Activated CD8-positive, alpha-beta T cell treated with anti-CD3 and anti-CD28 coated beads, Interleukin-2, amount 10 ng/mL, durations not matched to agents 7 days and 5 days (primary cell): ENCODE results near the gene TNS4. TPM values are rescaled to one million over a fixed set of nuclear protein-coding genes. Genes with fewer than 3 reads are reported as not detected.
A peak's percentile ranks its signal among the peaks of the same experiment; 100 is the strongest.

Source experiments
- ATAC-seq: fragments of 150-1000 bp; cut with Tn5 transposase; one replicate; pipeline ENCODE4 v1.10.0; 2021; ENCODE audit warnings: moderate library complexity
- CTCF ChIA-PET: fragments of 350-600 bp; sonication (Branson Sonifier 250); formaldehyde crosslinking; loops from one replicate; lab custom pipeline; 2021; ENCODE audit warnings: antibody characterized with exemption; lab: Charles Lee
- POLR2A ChIA-PET: fragments of 350-600 bp; sonication (Branson Sonifier 250); formaldehyde crosslinking; loops from one replicate; lab custom pipeline; 2021; ENCODE audit warnings: antibody characterized with exemption; lab: Charles Lee
- DNase-seq: peaks from one replicate; pipeline ENCODE4 v3.0.0-alpha.2; 2020
- H3K27ac Mint-ChIP-seq: one replicate; pipeline ENCODE4 v1.8.0; 2021; ENCODE audit warnings: mild to moderate bottlenecking, mixed read lengths
- H3K27me3 Mint-ChIP-seq: one replicate; pipeline ENCODE4 v1.8.0; 2021; ENCODE audit warnings: low read depth, mixed read lengths
- H3K36me3 Mint-ChIP-seq: one replicate; pipeline ENCODE4 v1.8.0; 2021; ENCODE audit warnings: low read depth, mixed read lengths
- H3K4me1 Mint-ChIP-seq: one replicate; pipeline ENCODE4 v1.8.0; 2021; ENCODE audit warnings: low read depth, mixed read lengths
- H3K4me3 Mint-ChIP-seq: one replicate; pipeline ENCODE4 v1.8.0; 2021; ENCODE audit warnings: mild to moderate bottlenecking, mixed read lengths
- H3K9me3 Mint-ChIP-seq: one replicate; pipeline ENCODE4 v1.8.0; 2022; ENCODE audit warnings: mixed read lengths; ENCODE audit not compliant: insufficient read depth
- total RNA-seq, 2 experiments: library from RNA; stranded (reverse); gene quantifications; one replicate each; pipeline ENCODE4 v1.2.3, GENCODE V29; 2021

TNS4 gene
- total RNA-seq, 2 experiments from 2014 or later: 8.4 to 9.0 TPM

DNA sequence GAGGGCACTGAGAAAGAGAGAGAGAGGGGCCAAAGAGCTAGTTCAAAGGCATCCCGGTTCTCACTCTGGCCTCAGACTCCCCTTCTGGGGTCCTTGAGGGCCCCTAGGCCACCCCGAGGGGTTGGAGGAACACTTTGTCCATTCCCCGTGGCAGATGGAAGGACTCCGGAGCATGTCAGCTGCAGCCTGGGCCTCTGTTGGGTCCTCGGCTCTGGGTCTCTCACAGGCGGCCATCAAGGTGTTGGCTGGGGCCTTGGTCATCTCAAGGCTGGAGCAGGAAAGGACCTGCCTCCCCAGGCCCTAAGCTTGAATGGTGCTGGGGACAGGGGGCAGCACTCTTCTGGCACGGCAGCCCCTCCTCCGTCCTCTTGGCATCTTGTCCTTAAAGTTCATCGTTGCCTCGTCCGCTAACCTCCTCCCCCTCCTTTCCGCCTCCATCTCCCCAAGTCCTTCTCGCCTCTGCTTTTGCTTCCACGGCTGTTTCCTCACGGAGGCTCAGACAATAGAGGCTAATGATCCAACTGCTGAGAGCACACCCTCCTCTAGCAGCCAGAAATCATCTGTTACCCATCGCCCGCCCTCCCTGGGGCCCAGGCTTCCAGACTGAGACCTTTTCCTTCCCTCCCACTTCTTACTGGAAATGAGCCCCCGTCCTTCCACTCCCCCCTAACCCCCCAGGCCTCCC lies 40.6 kb upstream of the TNS4 start:
- H3K36me3 Mint-ChIP-seq: peaks cover 4% of the 10 kb centered on the region
- ChIA-PET POLR2A (interaction anchor here (1.5 to 19.8 kb wide), 4 partner anchors 9 to 124 kb away, joined by 3 to 328 read pairs (median 12); partner anchors contain the start of genes CCR7 and TOP2A), CTCF (interaction anchor here (0.7 to 26.8 kb wide), 5 partner anchors 9 to 188 kb away, joined by 3 to 618 read pairs (median 5); partner anchors contain the start of genes CCR7 and TOP2A)
- DNase-seq (no peak), ATAC-seq (no peak)
- H3K27me3 Mint-ChIP-seq: no peaks in the 10 kb centered on the region
- H3K4me1 Mint-ChIP-seq: peaks cover 91% of the 10 kb centered on the region
- H3K4me3 Mint-ChIP-seq: peak overlapping the region; percentile 68
- H3K27ac Mint-ChIP-seq: peak overlapping the region; percentile 93
- no peaks in the 10 kb centered on the region for H3K9me3 Mint-ChIP-seq

DNA sequence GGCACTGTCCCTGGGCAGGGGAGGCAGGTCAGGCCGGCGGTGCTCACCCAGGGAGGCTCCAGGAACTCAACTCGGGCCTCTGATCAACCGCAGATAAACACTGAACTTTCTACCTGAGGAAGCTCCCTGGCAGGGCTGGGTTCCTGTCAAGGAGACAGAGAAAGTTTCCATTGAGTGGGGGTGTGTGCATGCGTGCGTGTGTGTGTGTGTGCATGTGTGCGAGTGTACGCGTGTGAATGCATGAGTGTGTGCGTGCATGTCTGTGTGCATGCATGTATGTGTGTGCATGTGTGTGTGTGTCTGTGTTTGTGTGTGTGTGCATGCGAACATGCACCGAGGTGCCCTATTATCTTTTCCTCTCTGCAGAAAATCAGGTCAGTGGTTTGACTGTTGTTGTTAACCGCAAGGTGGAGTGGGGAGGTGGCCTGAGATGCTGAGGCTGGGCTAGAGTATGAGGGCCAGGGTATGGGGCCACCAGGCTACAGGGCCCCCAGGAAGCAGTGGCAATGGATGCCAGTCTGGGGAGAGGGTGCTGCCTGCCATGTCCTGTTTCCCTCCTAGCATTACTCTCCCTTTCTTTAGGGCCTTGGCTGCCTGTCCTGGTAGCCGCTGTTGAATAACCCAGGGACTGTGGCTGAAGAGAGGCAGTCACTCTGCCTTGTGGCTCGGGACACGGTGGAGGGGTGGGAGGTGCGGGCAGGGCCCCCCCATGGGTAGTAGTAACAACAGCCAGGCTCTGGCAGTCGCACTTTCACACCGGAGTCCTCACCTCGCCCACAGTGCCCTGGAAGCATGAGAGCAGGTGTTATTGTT lies 39.8 kb upstream of the TNS4 start:
- CTCF ChIA-PET: interaction anchor here (0.7 to 26.8 kb wide), 13 partner anchors 8 to 217 kb away, joined by 3 to 618 read pairs (median 5); partner anchors contain the start of genes CCR7, GJD3 and TOP2A
- peak; percentile 85 for DNase-seq
- ATAC-seq: peak; percentile 74

DNA sequence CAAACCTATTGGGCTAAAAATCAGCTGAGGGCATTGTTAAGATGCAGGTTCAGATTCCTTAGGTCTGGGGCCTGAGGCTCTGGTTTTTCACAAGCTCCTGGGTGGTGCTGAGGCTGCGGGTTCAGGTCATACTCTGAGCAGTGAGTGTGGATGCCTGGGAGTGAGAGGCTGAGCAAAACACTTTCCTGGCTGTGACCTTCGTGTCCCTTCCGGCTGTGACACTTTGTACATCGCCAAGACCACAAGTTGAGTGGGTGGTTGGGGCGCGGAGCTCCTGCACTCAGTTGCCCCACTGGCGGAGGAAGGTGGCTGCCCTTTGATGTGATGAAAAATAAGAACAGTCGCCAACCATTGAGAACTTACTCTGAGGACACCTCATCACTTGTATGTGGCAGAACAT lies 39.0 kb upstream of the TNS4 start:
- peak; percentile 41 for ATAC-seq
- Mint-ChIP-seq H3K4me3 (peak overlapping the region; percentile 68), H3K9me3 (no peaks in the 10 kb centered on the region), H3K4me1 (peaks cover 91% of the 10 kb centered on the region), H3K27ac (peak overlapping the region; percentile 93), H3K27me3 (no peaks in the 10 kb centered on the region), H3K36me3 (no peaks in the 10 kb centered on the region)
- peak; percentile 73 for DNase-seq
- ChIA-PET POLR2A (interaction anchor here (0.6 to 19.8 kb wide), 10 partner anchors 8 to 132 kb away, joined by 3 to 328 read pairs (median 4); partner anchors contain the start of genes CCR7 and TOP2A), CTCF (interaction anchor here (0.9 to 26.8 kb wide), 13 partner anchors 8 to 216 kb away, joined by 3 to 618 read pairs (median 4); partner anchors contain the start of genes CCR7 and GJD3)

More for the DNA sequence above, 39.8 kb upstream of the TNS4 start:
- Mint-ChIP-seq H3K36me3 (peaks cover under 1% of the 10 kb centered on the region), H3K27me3 (no peaks in the 10 kb centered on the region), H3K9me3 (no peaks in the 10 kb centered on the region), H3K27ac (peak overlapping the region; percentile 93), H3K4me3 (peak overlapping the region; percentile 68), H3K4me1 (peaks cover 91% of the 10 kb centered on the region)
- POLR2A ChIA-PET: interaction anchor here (1.2 to 19.8 kb wide), 5 partner anchors 8 to 124 kb away, joined by 3 to 328 read pairs (median 14); partner anchors contain the start of genes CCR7 and TOP2A

DNA sequence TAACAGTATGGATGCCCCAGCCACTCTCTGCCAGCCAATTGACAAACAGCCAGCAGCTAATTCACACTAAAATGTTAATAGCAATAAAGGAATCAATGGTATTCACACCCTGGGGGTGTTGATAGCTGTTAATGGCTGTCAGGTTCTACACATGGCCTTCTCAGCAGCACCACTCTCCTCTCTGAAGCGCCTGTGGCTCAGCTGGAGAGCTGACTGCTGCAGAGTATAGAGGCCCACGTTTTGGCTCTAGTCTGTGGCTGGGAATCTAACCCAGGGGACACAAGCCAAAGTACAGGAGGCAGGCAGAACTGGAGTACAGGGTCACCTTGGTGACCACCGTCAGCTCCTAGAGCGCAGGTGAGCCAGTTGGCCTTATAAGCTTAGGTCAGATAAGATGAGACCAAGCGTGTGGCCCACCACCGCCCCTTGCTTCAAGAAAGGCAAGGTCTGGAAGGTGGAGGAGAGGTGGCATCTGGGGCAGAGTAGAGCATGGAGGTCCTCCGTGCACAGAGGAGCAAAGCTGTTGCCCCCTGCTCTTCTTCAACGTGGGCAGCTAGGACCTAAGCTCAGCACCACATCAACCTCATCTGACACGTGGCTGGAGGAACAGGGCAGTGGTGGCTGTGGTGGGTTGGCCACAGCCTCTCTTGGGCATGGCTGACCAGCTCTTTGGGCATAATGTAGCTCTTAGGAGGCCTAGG lies 38.4 kb upstream of the TNS4 start:
- H3K4me3 Mint-ChIP-seq: peak overlapping the region; percentile 68
- H3K27ac Mint-ChIP-seq: peak overlapping the region; percentile 93
- H3K9me3 Mint-ChIP-seq: no peaks in the 10 kb centered on the region
- no peak for ATAC-seq
- CTCF ChIA-PET: interaction anchor here (0.9 to 26.8 kb wide), 15 partner anchors 7 to 216 kb away, joined by 3 to 618 read pairs (median 4); partner anchors contain the start of genes CCR7, GJD3 and TOP2A
- POLR2A ChIA-PET: interaction anchor here (0.6 to 19.8 kb wide), 13 partner anchors 9 to 132 kb away, joined by 3 to 328 read pairs (median 3); partner anchors contain the start of genes CCR7 and TOP2A
- DNase-seq: no peak
- no peaks in the 10 kb centered on the region for H3K36me3 Mint-ChIP-seq
- H3K27me3 Mint-ChIP-seq: no peaks in the 10 kb centered on the region
- peaks cover 94% of the 10 kb centered on the region for H3K4me1 Mint-ChIP-seq

DNA sequence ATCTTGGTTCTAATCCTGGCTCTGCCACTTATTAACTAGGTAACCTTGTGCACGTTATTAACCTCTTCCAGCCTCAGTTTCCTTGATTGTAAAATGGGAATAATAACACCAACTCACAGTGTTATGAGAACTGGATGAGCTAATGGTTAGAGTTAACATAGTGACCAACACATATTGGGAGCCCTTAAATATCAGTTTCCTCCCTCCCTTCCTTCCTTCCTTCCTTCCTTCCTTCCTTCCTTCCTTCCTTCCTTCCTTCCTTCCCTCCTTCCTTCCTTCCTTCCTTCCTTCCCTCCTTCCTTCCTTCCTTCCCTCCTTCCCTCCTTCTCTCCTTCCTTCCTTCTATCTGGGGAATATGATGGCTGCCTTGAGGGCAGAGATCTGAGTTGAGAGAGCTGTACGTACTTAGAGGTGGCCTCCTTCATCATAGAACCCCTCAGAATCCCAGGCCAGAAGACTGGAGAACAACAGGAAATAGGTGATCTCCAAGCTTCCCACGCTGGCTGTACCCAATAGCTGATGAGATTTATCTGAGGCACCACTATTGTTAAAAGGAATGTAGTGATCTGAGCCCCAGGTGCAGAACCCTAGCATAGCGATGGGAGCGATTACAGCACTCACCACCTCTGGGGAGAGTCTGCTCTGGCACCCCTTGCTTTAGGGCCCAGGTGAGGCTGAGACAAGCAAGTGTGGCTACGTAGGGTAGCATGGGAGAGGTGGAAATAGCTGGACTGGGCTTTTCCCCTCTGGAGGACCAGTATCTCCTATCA lies 37.7 kb upstream of the TNS4 start:
- ATAC-seq: no peak
- H3K27ac Mint-ChIP-seq: peak overlapping the region; percentile 93
- peaks cover 99% of the 10 kb centered on the region for H3K4me1 Mint-ChIP-seq
- DNase-seq: no peak
- H3K4me3 Mint-ChIP-seq: no peak overlapping the region
- no peaks in the 10 kb centered on the region for H3K36me3 Mint-ChIP-seq
- H3K9me3 Mint-ChIP-seq: no peaks in the 10 kb centered on the region
- ChIA-PET POLR2A (interaction anchor here (0.8 to 19.8 kb wide), 6 partner anchors 11 to 121 kb away, joined by 3 to 328 read pairs (median 4); partner anchors contain the start of genes CCR7 and TOP2A), CTCF (interaction anchor here (0.9 to 26.8 kb wide), 12 partner anchors 6 to 180 kb away, joined by 3 to 618 read pairs (median 5); partner anchors contain the start of genes CCR7, GJD3 and TOP2A)
- no peaks in the 10 kb centered on the region for H3K27me3 Mint-ChIP-seq

DNA sequence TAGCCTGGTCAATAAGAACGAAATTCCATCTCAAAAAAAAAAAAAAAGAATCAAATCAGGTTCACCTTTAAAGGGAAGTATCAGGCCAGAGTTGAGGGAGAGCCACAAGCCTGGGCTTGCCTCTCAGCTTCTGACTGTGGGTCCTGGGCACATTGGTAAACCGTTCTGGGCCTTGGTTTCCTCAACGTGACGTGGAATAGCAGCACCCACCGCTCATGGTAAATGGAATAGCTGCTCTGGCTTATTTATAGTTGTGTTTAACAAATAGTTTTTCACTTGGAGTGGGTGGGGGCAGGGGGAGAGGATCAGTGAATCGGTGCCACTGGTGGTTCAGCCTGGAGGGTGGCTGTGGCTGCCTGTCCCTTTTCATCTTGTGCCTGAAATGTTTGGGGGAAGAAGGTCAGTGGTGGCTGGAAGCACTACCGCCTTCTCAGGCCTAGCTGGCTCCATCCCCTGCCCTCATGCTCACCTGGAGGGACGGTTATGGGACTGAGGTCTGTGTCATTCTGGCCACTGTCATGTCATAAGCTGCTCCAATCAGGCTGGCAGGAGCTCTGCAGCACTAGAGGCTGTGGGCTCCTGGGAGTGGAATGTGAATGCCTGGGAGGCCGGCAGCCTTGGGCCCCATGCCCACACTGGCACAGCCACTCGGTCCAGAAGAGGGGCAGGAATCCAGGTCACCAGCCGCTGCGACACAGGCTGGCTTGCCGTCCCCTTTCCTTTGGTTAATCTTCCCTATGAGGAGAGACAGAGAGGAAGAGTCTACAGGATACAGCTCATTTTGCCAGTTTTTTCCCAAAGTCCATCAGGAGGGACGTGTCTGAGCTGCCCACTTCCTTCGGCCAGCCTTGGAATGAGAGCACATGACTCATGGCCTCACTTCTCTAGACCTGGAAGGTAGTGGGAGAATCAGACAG lies 36.9 kb upstream of the TNS4 start:
- H3K27ac Mint-ChIP-seq: peak overlapping the region; percentile 66

GRCh38 chr17:40536295-40537171 lies 35.1 kb upstream of the TNS4 start:
- Mint-ChIP-seq H3K27me3 (no peaks in the 10 kb centered on the region), H3K4me1 (peaks cover 100% of the 10 kb centered on the region), H3K36me3 (no peaks in the 10 kb centered on the region), H3K9me3 (no peaks in the 10 kb centered on the region), H3K4me3 (no peak overlapping the region), H3K27ac (peak overlapping the region; percentile 39)
- ChIA-PET POLR2A (interaction anchor here (0.8 to 19.8 kb wide), 6 partner anchors 12 to 118 kb away, joined by 3 to 328 read pairs (median 3); partner anchors contain the start of genes CCR7, SMARCE1 and TOP2A), CTCF (interaction anchor here (0.9 to 26.8 kb wide), 8 partner anchors 18 to 177 kb away, joined by 3 to 618 read pairs (median 80); partner anchors contain the start of genes CCR7, GJD3, IGFBP4 and TOP2A)
- ATAC-seq: no peak
- DNase-seq: no peak

More for the DNA sequence above, 36.9 kb upstream of the TNS4 start:
- ChIA-PET CTCF (interaction anchor here (0.6 to 26.8 kb wide), 9 partner anchors 17 to 179 kb away, joined by 3 to 618 read pairs (median 4); partner anchors contain the start of genes CCR7, GJD3, IGFBP4 and TOP2A), POLR2A (interaction anchor here (1.0 to 19.8 kb wide), 3 partner anchors 18 to 121 kb away, joined by 3 to 328 read pairs (median 14); partner anchors contain the start of genes CCR7 and TOP2A)
- Mint-ChIP-seq H3K4me3 (no peak overlapping the region), H3K9me3 (no peaks in the 10 kb centered on the region), H3K4me1 (peaks cover 100% of the 10 kb centered on the region), H3K36me3 (no peaks in the 10 kb centered on the region), H3K27me3 (no peaks in the 10 kb centered on the region)
- ATAC-seq (no peak), DNase-seq (no peak)

GRCh38 chr17:40535924-40536294 lies 34.5 kb upstream of the TNS4 start:
- ATAC-seq (no peak), DNase-seq (no peak)
- Mint-ChIP-seq H3K4me1 (peaks cover 100% of the 10 kb centered on the region), H3K9me3 (no peaks in the 10 kb centered on the region), H3K36me3 (no peaks in the 10 kb centered on the region), H3K27ac (peak overlapping the region; percentile 39), H3K4me3 (no peak overlapping the region), H3K27me3 (no peaks in the 10 kb centered on the region)
- ChIA-PET CTCF (interaction anchor here (1.0 to 26.8 kb wide), 7 partner anchors 19 to 177 kb away, joined by 3 to 618 read pairs (median 82); partner anchors contain the start of genes CCR7, GJD3, IGFBP4 and TOP2A), POLR2A (interaction anchor here (0.8 to 19.8 kb wide), 4 partner anchors 12 to 118 kb away, joined by 3 to 328 read pairs (median 6); partner anchors contain the start of genes CCR7 and TOP2A)
